NCI-H2029 (cell line): Measurements from ENCODE around the gene PRIMA1.

ENCODE experiments used
- DNase-seq: peaks from one replicate; lab custom pipeline; 2025; lab: John Stamatoyannopoulos, UW

Gene PRIMA1

GRCh38 chr14:93794756-93795155, 6.5 kb upstream of the PRIMA1 start:
- DNase-seq: no peak

DNA sequence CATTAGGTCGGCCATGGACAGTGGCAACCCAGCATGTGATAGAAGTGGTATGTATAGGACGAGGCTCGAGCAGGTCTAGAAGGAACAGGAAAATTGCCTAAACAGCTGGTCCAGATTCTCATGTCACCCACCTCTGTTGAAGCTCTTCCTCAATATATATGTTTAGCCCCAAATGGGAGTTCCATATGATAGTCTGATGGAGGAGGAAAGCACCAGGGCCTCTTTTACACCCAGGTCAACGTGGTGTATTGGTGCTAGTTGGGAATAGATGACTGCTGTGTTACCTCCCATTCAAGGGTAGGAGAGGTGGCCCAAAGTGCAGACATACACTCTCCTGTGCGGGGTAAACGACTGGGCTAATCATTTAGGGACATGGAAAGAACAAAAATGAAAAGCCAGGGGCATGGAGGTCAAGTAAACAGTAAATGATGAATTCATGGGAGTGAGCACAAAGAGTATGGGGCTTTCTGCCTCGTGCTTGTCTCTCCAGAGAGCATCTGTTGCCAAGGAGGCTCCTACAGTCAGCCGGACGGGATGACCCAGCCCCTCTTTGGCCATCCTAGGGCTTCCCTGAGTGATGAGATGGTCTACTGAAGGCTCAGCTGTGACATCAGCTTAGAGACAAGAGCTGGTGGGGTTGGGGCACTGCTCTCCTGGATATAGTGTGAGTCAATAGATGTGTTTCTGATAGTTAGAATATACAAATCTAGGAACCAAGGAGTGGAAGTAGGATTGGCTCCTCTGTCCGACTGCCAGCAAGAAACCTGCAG, 5.5 kb upstream of the PRIMA1 start:
- DNase-seq: no peak

DNA sequence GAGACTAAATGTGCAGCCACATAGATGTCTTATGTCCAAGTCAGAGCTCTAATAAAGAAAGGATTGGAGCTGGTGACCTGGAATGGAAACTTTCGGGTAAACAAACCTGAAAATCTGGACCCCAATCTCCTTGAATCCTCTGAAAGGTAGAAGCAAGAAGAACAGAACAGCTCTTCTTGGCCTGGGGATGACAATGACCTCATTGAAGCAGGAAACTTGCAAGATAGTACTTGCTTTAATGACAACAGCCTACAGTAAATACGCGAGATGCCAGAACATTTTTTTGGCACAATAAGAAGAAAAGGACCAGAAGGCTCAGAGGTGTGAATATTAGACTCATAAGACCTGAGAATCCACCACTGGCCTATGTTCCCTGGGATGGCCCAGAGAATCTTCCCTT, 4.1 kb upstream of the PRIMA1 start:
- no peak for DNase-seq

DNA sequence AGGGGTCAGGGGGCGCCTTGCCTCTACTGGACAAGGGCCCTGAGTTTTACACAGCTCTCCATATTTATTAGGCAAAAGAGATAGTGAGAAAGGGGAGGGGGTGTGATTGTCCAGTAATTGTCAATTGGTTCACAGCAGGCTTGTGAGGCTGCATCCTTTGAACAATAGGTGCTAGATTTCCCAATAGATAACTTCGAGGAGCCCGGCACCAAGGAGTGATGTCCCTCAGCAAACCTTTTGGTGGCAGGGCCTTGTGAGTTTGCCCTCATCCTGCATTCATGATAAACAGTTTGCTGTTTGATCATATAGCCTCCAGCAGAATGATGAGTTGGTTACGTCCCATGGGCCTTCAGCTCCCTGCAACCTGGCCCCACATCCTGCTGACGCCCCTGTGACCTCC, 2.7 kb upstream of the PRIMA1 start:
- no peak for DNase-seq

GRCh38 chr14:93789228-93790130, 1.2 kb upstream of the PRIMA1 start:
- no peak for DNase-seq

- no peak for DNase-seq
Measured at GRCh38 chr14:93788543-93789227, 400 bp upstream of the PRIMA1 start.

GRCh38 chr14:93787465-93788292, 606 bp downstream of the PRIMA1 start:
- no peak for DNase-seq

DNA sequence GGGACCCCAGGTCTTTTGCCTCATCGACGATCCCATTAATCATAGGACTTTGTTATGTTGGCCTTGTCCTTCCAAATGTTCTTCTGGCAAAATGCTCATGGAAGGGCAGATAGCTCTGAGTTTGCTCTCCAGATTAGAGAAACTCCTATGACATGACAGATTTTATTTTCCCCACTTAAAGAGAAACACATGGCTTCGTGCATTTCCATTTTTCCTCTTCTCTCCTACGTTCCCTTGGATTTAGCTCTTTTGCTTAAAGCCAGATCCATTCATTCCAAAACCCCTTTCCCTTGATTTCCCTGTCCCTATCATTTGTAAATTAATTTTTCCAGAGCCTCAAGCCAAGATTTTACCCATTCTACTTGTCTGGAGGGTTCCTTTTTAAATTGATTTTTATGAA, 2.9 kb downstream of the PRIMA1 start:
- no peak for DNase-seq

DNA sequence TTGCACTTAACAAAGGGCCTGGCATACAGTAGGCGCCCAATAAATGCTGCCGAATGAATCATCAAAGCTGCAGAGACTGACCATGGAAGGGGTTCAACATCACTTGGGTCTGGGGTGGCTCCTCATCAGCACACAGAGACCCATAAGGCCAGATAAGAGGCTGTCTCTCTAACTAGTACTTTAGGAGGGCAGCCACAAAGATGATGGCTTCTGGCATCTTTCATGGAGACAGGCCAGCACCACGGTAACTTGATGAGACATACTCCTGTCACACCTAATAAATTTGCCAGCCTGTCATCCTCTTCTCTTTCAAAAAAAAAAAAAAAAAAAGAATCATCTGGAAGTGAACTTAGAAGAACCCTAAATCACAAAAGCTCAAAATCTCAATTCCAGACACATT, 3.4 kb downstream of the PRIMA1 start:
- DNase-seq: no peak

DNA sequence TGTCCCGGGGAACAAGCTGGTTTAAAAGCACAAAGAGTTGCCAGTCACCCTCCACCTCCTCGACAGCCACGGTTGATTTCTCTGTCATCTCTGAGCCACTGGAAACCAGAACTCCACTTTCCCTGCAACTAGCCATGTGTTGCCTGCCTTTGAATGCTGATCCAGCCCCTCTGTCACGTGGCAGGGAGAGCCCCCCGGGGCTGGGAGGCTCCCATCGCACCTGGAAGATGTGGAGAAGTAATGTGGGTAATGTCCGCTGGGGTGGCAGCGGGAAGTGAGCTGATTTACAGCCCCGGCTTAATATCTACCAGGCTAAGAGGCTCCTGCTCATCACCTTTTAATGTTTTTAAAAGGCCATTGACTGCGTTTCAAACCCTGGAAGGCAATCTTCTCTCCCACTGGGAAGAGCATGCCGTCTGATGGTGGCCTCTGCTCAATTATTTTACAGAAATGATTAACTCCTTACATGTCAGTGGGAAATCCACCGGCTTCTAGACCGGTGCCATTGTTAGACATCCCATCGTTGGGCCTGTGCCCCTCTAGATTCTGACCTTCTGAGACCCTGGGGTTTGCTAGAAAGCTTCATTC, 7.4 kb downstream of the PRIMA1 start:
- no peak for DNase-seq

DNA sequence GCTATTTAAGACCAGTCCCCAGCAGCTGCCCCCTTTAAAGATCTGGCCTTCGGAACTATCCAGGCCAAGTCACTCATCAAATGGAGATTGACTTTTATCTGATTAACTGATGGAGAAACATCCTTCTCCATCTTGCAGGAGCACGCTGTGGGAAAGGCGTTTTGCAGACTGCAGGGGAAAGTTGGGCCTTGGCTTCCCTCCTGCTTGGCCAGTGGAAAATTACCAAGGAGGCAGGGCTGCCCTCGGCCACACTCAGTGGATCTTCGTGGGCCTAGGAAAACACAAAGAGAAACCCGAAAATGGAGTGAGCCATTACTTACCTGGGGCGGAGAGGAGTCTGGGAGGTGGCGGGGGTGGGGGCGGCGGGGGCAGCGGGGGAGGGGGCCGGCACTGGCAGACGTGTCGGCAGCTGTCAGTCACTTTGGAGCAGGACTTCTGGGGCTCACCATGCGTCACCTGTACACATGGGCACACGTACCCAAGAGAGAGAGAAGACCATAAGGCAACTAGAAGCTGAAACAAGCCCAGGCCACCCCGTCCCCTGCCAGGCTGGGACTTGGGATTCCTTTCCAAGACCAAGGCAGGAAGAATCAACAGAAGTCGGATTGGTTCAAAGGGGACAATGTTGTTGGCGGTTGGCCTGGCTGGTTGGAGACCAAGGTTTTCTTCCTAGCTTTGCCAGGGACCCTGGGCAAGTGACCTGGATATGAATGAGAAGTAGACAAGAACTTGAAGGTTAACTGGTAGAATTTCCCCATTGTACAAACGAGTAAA, 9.2 kb downstream of the PRIMA1 start:
- DNase-seq: no peak

GRCh38 chr14:93778453-93778852, 9.8 kb downstream of the PRIMA1 start:
- no peak for DNase-seq

DNA sequence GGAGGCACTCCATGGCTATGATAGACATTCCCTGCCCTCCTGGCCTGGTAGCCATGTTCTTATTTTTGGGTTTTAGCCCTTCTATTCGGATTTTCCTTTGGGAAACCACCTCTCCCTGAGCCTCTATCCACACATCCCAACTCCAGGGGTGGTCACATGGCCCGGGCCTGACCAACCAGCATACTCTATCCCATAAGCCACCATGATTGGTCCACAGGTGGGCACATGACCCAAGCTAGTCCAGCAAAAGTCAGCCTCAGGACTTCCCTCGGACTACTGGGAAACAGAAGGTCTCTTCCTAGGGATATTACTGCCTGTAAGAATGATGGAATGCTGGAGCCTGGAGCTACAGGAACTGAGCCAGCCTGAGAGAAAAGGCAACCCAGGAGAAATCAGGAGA, 12.5 kb downstream of the PRIMA1 start:
- DNase-seq: no peak

GRCh38 chr14:93775158-93775557, 13.1 kb downstream of the PRIMA1 start:
- DNase-seq: no peak

GRCh38 chr14:93772263-93772662, 16.0 kb downstream of the PRIMA1 start:
- no peak for DNase-seq

GRCh38 chr14:93765970-93766369, 22.3 kb downstream of the PRIMA1 start:
- DNase-seq: no peak

DNA sequence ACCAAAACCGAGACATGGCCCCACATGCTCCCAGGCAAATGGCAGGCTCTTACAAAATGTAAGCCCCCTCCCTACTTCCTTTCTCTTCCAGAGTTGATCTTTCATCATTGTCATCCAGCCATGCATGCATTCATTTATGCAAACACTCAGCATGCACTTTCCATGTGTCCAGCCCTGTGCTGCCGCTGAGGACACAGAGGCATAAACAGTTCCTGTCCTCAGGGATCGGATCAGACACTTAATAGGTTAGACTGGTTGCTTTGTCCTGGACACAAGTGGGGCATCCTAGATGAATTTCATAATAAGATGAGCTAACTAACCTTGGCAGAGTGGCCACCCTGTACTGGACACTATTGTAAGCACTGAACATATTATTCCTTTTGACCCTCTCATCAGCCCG, 23.1 kb downstream of the PRIMA1 start:
- no peak for DNase-seq

DNA sequence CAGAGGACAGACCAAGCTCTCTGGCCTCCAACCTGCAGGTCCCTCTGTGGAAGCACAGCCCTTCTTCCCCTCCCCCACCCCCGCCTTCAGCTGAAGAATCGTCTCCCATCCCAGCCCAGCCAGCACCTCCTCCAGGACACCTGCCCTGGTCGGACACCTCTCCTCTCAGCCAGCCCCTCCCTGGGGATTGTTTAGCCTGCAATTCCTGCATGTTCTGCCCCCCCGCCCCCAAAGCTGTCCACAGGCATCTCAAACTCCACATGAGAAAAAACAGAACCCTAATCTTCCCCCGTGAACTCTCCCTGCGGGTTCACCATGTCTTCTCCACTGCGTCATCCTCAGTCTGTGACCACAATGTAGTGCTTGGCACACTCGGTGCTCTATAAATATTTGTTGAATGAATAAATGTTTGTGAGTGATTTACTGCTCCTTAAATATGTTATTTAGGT, 24.1 kb downstream of the PRIMA1 start:
- DNase-seq: no peak

DNA sequence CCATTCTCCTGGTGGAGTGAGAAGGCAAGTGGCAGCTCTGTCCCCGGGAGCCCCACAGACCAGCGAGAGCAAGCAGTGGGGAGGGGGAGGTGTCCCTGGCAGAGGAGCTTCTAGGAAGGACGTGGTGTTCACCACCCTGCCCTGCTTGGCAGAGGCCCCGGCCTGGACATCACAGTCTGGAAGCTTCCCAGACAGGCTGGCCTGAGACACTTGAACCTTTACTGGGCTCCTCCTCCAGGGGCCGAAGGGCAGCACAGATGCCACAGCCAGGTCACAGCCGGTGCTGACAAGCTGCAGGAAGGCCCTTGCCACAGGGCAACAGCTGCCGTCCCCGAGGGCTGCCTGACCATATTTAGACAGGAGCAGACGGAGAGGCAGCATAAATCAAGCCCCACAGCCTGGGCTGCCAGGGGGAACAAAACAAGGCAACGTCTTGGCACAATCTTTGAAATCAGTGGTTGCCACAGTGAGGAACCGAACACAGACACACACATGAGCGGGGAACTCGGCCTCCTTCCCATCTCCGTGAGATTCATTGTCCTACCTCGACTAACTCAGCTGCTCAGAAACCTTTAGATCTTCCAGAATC, 28.5 kb downstream of the PRIMA1 start:
- no peak for DNase-seq

DNA sequence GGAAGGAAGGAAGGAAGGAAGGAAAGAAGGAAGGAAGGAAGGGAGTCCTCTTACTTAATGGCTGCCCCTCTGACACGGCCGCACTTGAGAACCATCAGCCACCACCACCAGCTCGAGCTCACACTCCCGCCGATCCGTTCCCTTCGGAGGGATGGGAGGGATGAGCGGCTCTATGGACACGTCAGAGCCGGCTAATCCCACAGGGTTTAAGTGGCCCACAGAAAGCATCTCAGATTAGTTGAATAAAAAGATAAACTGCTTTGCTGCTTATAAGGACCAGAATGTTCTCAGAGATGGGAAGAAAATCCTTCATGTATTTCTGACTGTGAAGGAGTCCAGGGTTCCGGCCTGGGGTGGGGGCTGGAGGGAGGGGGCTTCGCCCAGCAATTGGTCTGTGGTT, 31.1 kb downstream of the PRIMA1 start:
- DNase-seq: no peak
